ENCODE results near the gene SNX33.

DNA sequence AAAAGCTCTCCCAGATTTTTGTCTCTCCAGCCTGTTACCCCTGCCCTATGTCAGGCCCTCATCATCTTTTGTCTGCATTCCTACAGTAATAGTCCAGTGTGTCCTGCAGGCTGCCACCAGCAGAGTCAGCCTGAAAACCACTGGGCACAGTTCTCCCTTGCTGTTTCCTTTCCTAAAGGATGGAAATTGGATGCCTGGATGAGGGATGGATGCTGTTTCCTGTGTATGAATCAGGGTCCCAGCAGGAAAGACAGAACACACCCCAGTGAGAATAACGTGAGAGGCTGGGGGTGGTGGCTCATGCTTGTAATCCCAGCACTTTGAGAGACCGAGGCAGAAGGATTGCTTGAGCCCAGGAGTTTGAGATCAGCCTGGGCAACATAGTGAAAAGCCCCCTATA, 3.3 kb upstream of the SNX33 start:
- TF ChIP-seq JUN (CRISPR knock-in tag; IDR thresholded peaks at IDR 0.05) (no peak), ETV6 (CRISPR knock-in tag; IDR thresholded peaks at IDR 0.05) (no peak), ZNF138 (CRISPR knock-in tag; conservative IDR thresholded peaks at IDR 0.05) (no peak), NR3C1 (CRISPR knock-in tag; conservative IDR thresholded peaks at IDR 0.05; ENCODE audit: low read depth) (no peak), SP1 (CRISPR knock-in tag; conservative IDR thresholded peaks at IDR 0.05) (no peak)
- TF ChIP-seq, protein P1, sequence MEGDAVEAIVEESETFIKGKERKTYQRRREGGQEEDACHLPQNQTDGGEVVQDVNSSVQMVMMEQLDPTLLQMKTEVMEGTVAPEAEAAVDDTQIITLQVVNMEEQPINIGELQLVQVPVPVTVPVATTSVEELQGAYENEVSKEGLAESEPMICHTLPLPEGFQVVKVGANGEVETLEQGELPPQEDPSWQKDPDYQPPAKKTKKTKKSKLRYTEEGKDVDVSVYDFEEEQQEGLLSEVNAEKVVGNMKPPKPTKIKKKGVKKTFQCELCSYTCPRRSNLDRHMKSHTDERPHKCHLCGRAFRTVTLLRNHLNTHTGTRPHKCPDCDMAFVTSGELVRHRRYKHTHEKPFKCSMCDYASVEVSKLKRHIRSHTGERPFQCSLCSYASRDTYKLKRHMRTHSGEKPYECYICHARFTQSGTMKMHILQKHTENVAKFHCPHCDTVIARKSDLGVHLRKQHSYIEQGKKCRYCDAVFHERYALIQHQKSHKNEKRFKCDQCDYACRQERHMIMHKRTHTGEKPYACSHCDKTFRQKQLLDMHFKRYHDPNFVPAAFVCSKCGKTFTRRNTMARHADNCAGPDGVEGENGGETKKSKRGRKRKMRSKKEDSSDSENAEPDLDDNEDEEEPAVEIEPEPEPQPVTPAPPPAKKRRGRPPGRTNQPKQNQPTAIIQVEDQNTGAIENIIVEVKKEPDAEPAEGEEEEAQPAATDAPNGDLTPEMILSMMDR (IDR thresholded peaks at IDR 0.05), result no peak
- TF ChIP-seq, protein P2, sequence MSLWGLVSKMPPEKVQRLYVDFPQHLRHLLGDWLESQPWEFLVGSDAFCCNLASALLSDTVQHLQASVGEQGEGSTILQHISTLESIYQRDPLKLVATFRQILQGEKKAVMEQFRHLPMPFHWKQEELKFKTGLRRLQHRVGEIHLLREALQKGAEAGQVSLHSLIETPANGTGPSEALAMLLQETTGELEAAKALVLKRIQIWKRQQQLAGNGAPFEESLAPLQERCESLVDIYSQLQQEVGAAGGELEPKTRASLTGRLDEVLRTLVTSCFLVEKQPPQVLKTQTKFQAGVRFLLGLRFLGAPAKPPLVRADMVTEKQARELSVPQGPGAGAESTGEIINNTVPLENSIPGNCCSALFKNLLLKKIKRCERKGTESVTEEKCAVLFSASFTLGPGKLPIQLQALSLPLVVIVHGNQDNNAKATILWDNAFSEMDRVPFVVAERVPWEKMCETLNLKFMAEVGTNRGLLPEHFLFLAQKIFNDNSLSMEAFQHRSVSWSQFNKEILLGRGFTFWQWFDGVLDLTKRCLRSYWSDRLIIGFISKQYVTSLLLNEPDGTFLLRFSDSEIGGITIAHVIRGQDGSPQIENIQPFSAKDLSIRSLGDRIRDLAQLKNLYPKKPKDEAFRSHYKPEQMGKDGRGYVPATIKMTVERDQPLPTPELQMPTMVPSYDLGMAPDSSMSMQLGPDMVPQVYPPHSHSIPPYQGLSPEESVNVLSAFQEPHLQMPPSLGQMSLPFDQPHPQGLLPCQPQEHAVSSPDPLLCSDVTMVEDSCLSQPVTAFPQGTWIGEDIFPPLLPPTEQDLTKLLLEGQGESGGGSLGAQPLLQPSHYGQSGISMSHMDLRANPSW (CRISPR knock-in tag; conservative IDR thresholded peaks at IDR 0.05; ENCODE audit: low read depth), result no peak

Data from WTC11 (cell line).